Endothelial cell (in vitro differentiated cells): ENCODE data around the gene TRIM39. TPM values are rescaled to one million over a fixed set of nuclear protein-coding genes. Genes with fewer than 3 reads are reported as not detected.
"Not testable (repeated sequence)": the region's sequence is repeated elsewhere in the genome, so short reads cannot be mapped to it uniquely, and the experiment has no call there.

ENCODE experiments used
- DNase-seq: peaks from one replicate; pipeline ENCODE4 v3.0.0; 2021; ENCODE audit warnings: low spot score
- H3K27ac Mint-ChIP-seq: one replicate; pipeline ENCODE4 v1.8.0; 2021; ENCODE audit warnings: mixed read lengths, inconsistent platforms; ENCODE audit not compliant: unreplicated experiment
- H3K27me3 Mint-ChIP-seq: one replicate; pipeline ENCODE4 v1.8.0; 2021; ENCODE audit warnings: mild to moderate bottlenecking, moderate library complexity, mixed read lengths, inconsistent platforms; ENCODE audit not compliant: unreplicated experiment
- H3K36me3 Mint-ChIP-seq: one replicate; pipeline ENCODE4 v1.8.0; 2021; ENCODE audit warnings: mild to moderate bottlenecking, low read depth, mixed read lengths, inconsistent platforms; ENCODE audit not compliant: unreplicated experiment
- H3K4me1 Mint-ChIP-seq: one replicate; pipeline ENCODE4 v1.8.0; 2021; ENCODE audit warnings: mild to moderate bottlenecking, mixed read lengths, inconsistent platforms; ENCODE audit not compliant: unreplicated experiment
- H3K4me3 Mint-ChIP-seq: one replicate; pipeline ENCODE4 v1.8.0; 2021; ENCODE audit warnings: mild to moderate bottlenecking, mixed read lengths, inconsistent platforms; ENCODE audit not compliant: unreplicated experiment
- H3K9me3 Mint-ChIP-seq: one replicate; pipeline ENCODE4 v1.8.0; 2021; ENCODE audit warnings: mixed read lengths, inconsistent platforms; ENCODE audit not compliant: unreplicated experiment
- CTCF ChIP-seq: fragments of 200-600 bp; sonication (generic); IDR thresholded peaks from one replicate; pipeline ENCODE4 v1.5.0; 2021; ENCODE audit warnings: antibody characterized with exemption; ENCODE audit not compliant: unreplicated experiment
- long read RNA-seq: library from polyadenylated mRNA; unstranded; transcript quantifications from one replicate; pipeline ENCODE4 v2.0.0, GENCODE V29; 2020; ENCODE audit not compliant: unreplicated experiment
- total RNA-seq: library from RNA; stranded (reverse); fragmentation: NEBNext Ultra II Directional; extraction: Animal tissue kit (Norgen Biotek cat#: 25700); gene quantifications from one replicate; pipeline ENCODE4 v1.2.1, GENCODE V29; 2021; ENCODE audit not compliant: unreplicated experiment

TRIM39 gene
- 19.4 TPM for total RNA-seq
- long read RNA-seq, partial matches to known transcripts, result 0 of 6 reads
- long read RNA-seq, other reads (novel, unspliced or antisense), result 5 of 6 reads

- DNase-seq, result peak; percentile 84
- Mint-ChIP-seq H3K27me3 (peaks cover 9% of the 10 kb centered on the region), H3K4me3 (peak within 1 kb of the TSS; percentile 99), H3K36me3 (peaks cover 26% of the 10 kb centered on the region), H3K9me3 (no peaks in the 10 kb centered on the region), H3K27ac (peak within 1 kb of the TSS; percentile 99), H3K4me1 (peaks cover 30% of the 10 kb centered on the region)
- TF ChIP-seq CTCF, result no peak
These were observed at the start of gene TRIM39 for GRCh38 chr6:30326526-30327231. TRIM39 (plus strand) TSS chr6:30326927; CDS start chr6:30329318, 2,391 bp downstream.

- not testable (repeated sequence) for H3K27me3 Mint-ChIP-seq, H3K4me1 Mint-ChIP-seq, DNase-seq, H3K4me3 Mint-ChIP-seq, H3K27ac Mint-ChIP-seq
- Mint-ChIP-seq H3K36me3 (peaks cover 38% of the 10 kb centered on the region), H3K9me3 (peaks cover 25% of the 10 kb centered on the region)
These were observed 45.7 kb upstream of the TRIM39 start for GRCh38 chr6:30280988-30281387.

GRCh38 chr6:30282522-30282921 lies 44.2 kb upstream of the TRIM39 start:
- Mint-ChIP-seq H3K4me1 (no peaks in the 10 kb centered on the region), H3K36me3 (peaks cover 46% of the 10 kb centered on the region), H3K27me3 (peaks cover 4% of the 10 kb centered on the region), H3K9me3 (peaks cover 29% of the 10 kb centered on the region), H3K27ac (no peak overlapping the region), H3K4me3 (no peak overlapping the region)
- no peak for DNase-seq
- no peak for TF ChIP-seq CTCF

GRCh38 chr6:30283761-30284160 lies 43.0 kb upstream of the TRIM39 start:
- Mint-ChIP-seq H3K9me3 (peaks cover 37% of the 10 kb centered on the region), H3K4me3 (no peak overlapping the region), H3K36me3 (peaks cover 58% of the 10 kb centered on the region), H3K27ac (no peak overlapping the region), H3K4me1 (no peaks in the 10 kb centered on the region), H3K27me3 (peaks cover 5% of the 10 kb centered on the region)
- TF ChIP-seq CTCF, result no peak
- no peak for DNase-seq

GRCh38 chr6:30287139-30287538 lies 39.6 kb upstream of the TRIM39 start:
- Mint-ChIP-seq H3K36me3 (peaks cover 77% of the 10 kb centered on the region), H3K27ac (no peak overlapping the region), H3K9me3 (peaks cover 29% of the 10 kb centered on the region), H3K4me1 (no peaks in the 10 kb centered on the region), H3K4me3 (no peak overlapping the region), H3K27me3 (peaks cover 10% of the 10 kb centered on the region)
- no peak for TF ChIP-seq CTCF
- no peak for DNase-seq
